ENCODE results near the gene RAI1. TPM values are rescaled to one million over a fixed set of nuclear protein-coding genes. Genes with fewer than 3 reads are reported as not detected.

The RAI1 gene
- total and polyA plus RNA-seq, 2 of the 13 experiments (the other 11 are each of a cell fraction or from before 2014, with no cell fraction given), result 3.4 to 5.2 TPM

DNA sequence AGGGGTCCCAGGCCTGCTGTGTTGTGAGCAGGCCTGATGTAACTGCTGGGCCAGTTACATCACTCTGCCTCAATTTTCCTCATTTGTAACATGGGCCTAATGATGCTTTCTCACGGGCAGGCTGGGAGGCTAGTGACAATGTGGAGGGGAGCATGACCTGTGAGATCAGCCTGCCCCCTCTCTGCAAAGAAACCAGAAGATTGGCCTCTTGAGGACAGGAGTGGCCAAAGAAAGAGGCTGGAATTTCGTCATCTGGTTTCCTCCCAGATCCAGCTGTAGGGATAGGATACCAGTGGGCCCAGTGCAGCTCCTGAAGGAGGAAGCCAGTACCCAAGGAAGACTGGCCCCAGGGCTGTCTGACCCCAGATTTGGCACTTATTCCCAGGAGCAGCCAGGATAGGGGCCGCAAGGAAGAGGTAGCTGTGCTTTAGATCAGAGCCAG lies 156.1 kb downstream of the RAI1 start (continued):
- 0 out of 2 replicates have a peak, but pooled peaks have one; percentile 3 for TF ChIP-seq HNF4A (CRISPR knock-in tag; IDR thresholded peaks at IDR 0.05)
- peak; percentile 87 for TF ChIP-seq CEBPG (CRISPR knock-in tag; IDR thresholded peaks at IDR 0.05)
- no peak for TF ChIP-seq ZNF20 (CRISPR knock-in tag; IDR thresholded peaks at IDR 0.05)
- TF ChIP-seq ZMYM2 (CRISPR knock-in tag; IDR thresholded peaks at IDR 0.05), result no peak
- no peak for TF ChIP-seq HMG20A (CRISPR knock-in tag; IDR thresholded peaks at IDR 0.05; ENCODE audit: borderline replicate concordance)
- TF ChIP-seq SOX13 (IDR thresholded peaks at IDR 0.05), result no peak
- TF ChIP-seq SOX13 (CRISPR knock-in tag; conservative IDR thresholded peaks at IDR 0.05 in 1 of 2, IDR thresholded peaks at IDR 0.05 in 1 of 2), result 0 out of 4 replicates have a peak, but pooled peaks of 1 of the 2 experiments have one; percentile 0
- 0 out of 2 replicates have a peak, but pooled peaks have one; percentile 22 for TF ChIP-seq ZC3H4 (CRISPR knock-in tag; IDR thresholded peaks at IDR 0.05; ENCODE audit: borderline replicate concordance)
- 0 out of 2 replicates have a peak, but pooled peaks have one; percentile 23 for TF ChIP-seq SAFB2 (CRISPR knock-in tag; IDR thresholded peaks at IDR 0.05; ENCODE audit: borderline replicate concordance, low read depth)
- TF ChIP-seq AKAP8 (CRISPR knock-in tag; IDR thresholded peaks at IDR 0.05), result peak; percentile 76; the same call in 1 of the 2 replicates
- TF ChIP-seq PAF1 (CRISPR knock-in tag; IDR thresholded peaks at IDR 0.05), result no peak; the same call in 1 of the 2 replicates
- TF ChIP-seq, protein P1, sequence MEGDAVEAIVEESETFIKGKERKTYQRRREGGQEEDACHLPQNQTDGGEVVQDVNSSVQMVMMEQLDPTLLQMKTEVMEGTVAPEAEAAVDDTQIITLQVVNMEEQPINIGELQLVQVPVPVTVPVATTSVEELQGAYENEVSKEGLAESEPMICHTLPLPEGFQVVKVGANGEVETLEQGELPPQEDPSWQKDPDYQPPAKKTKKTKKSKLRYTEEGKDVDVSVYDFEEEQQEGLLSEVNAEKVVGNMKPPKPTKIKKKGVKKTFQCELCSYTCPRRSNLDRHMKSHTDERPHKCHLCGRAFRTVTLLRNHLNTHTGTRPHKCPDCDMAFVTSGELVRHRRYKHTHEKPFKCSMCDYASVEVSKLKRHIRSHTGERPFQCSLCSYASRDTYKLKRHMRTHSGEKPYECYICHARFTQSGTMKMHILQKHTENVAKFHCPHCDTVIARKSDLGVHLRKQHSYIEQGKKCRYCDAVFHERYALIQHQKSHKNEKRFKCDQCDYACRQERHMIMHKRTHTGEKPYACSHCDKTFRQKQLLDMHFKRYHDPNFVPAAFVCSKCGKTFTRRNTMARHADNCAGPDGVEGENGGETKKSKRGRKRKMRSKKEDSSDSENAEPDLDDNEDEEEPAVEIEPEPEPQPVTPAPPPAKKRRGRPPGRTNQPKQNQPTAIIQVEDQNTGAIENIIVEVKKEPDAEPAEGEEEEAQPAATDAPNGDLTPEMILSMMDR (CRISPR knock-in tag; IDR thresholded peaks at IDR 0.05), result 0 out of 2 replicates have a peak, but pooled peaks have one; percentile 24
- 0 out of 2 replicates have a peak, but pooled peaks have one; percentile 16 for TF ChIP-seq NR2F6 (IDR thresholded peaks at IDR 0.05)
- TF ChIP-seq NR2F6 (CRISPR knock-in tag; IDR thresholded peaks at IDR 0.05), result peak; percentile 18; the same call in 1 of the 2 replicates
- TF ChIP-seq, protein P2, sequence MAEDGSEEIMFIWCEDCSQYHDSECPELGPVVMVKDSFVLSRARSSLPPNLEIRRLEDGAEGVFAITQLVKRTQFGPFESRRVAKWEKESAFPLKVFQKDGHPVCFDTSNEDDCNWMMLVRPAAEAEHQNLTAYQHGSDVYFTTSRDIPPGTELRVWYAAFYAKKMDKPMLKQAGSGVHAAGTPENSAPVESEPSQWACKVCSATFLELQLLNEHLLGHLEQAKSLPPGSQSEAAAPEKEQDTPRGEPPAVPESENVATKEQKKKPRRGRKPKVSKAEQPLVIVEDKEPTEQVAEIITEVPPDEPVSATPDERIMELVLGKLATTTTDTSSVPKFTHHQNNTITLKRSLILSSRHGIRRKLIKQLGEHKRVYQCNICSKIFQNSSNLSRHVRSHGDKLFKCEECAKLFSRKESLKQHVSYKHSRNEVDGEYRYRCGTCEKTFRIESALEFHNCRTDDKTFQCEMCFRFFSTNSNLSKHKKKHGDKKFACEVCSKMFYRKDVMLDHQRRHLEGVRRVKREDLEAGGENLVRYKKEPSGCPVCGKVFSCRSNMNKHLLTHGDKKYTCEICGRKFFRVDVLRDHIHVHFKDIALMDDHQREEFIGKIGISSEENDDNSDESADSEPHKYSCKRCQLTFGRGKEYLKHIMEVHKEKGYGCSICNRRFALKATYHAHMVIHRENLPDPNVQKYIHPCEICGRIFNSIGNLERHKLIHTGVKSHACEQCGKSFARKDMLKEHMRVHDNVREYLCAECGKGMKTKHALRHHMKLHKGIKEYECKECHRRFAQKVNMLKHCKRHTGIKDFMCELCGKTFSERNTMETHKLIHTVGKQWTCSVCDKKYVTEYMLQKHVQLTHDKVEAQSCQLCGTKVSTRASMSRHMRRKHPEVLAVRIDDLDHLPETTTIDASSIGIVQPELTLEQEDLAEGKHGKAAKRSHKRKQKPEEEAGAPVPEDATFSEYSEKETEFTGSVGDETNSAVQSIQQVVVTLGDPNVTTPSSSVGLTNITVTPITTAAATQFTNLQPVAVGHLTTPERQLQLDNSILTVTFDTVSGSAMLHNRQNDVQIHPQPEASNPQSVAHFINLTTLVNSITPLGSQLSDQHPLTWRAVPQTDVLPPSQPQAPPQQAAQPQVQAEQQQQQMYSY (CRISPR knock-in tag; IDR thresholded peaks at IDR 0.05), result no peak
- 0 out of 2 replicates have a peak, but pooled peaks have one; percentile 33 for TF ChIP-seq GATAD2A (CRISPR knock-in tag; IDR thresholded peaks at IDR 0.05)
- TF ChIP-seq, protein P3, sequence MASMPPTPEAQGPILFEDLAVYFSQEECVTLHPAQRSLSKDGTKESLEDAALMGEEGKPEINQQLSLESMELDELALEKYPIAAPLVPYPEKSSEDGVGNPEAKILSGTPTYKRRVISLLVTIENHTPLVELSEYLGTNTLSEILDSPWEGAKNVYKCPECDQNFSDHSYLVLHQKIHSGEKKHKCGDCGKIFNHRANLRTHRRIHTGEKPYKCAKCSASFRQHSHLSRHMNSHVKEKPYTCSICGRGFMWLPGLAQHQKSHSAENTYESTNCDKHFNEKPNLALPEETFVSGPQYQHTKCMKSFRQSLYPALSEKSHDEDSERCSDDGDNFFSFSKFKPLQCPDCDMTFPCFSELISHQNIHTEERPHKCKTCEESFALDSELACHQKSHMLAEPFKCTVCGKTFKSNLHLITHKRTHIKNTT (CRISPR knock-in tag; IDR thresholded peaks at IDR 0.05), result no peak
- TF ChIP-seq, protein P4, sequence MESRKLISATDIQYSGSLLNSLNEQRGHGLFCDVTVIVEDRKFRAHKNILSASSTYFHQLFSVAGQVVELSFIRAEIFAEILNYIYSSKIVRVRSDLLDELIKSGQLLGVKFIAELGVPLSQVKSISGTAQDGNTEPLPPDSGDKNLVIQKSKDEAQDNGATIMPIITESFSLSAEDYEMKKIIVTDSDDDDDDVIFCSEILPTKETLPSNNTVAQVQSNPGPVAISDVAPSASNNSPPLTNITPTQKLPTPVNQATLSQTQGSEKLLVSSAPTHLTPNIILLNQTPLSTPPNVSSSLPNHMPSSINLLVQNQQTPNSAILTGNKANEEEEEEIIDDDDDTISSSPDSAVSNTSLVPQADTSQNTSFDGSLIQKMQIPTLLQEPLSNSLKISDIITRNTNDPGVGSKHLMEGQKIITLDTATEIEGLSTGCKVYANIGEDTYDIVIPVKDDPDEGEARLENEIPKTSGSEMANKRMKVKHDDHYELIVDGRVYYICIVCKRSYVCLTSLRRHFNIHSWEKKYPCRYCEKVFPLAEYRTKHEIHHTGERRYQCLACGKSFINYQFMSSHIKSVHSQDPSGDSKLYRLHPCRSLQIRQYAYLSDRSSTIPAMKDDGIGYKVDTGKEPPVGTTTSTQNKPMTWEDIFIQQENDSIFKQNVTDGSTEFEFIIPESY (CRISPR knock-in tag; IDR thresholded peaks at IDR 0.05), result no peak
- TF ChIP-seq, protein P5, sequence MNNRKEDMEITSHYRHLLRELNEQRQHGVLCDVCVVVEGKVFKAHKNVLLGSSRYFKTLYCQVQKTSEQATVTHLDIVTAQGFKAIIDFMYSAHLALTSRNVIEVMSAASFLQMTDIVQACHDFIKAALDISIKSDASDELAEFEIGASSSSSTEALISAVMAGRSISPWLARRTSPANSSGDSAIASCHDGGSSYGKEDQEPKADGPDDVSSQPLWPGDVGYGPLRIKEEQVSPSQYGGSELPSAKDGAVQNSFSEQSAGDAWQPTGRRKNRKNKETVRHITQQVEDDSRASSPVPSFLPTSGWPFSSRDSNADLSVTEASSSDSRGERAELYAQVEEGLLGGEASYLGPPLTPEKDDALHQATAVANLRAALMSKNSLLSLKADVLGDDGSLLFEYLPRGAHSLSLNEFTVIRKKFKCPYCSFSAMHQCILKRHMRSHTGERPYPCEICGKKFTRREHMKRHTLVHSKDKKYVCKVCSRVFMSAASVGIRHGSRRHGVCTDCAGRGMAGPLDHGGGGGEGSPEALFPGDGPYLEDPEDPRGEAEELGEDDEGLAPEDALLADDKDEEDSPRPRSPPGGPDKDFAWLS (CRISPR knock-in tag; IDR thresholded peaks at IDR 0.05; ENCODE audit: borderline replicate concordance), result no peak
- 0 out of 2 replicates have a peak, but pooled peaks have one; percentile 38 for TF ChIP-seq ZMYM3 (CRISPR knock-in tag; IDR thresholded peaks at IDR 0.05)
- TF ChIP-seq PPARG (CRISPR knock-in tag; conservative IDR thresholded peaks at IDR 0.05), result no peak

Data from HepG2 (cell line).